GM06990 (cell line): ENCODE data around the gene TEKT5.

Source experiments
- DNase-seq: peaks from one replicate; pipeline ENCODE4 v3.0.0-alpha.2; 2011; ENCODE audit not compliant: insufficient read length; ENCODE audit errors: extremely low read depth
- H3K27me3 ChIP-seq: replicated peaks from 2 replicates; pipeline ENCODE4 v1.6.0; 2011; ENCODE audit warnings: low read length; ENCODE audit not compliant: control insufficient read depth, insufficient read depth
- H3K36me3 ChIP-seq: 2 replicates; pipeline ENCODE4 v1.5.1; 2011; ENCODE audit warnings: low read length; ENCODE audit not compliant: control insufficient read depth, insufficient read depth
- H3K4me3 ChIP-seq: replicated peaks from 2 replicates; pipeline ENCODE4 v1.5.1; 2011; ENCODE audit warnings: low read depth, mild to moderate bottlenecking, control low read depth, low read length
- CTCF ChIP-seq: IDR thresholded peaks from 2 replicates; pipeline ENCODE4 v1.5.1; 2011; ENCODE audit warnings: low read length, control low read depth, mild to moderate bottlenecking, inconsistent platforms; ENCODE audit not compliant: insufficient read depth, poor library complexity, severe bottlenecking

TEKT5 gene

DNA sequence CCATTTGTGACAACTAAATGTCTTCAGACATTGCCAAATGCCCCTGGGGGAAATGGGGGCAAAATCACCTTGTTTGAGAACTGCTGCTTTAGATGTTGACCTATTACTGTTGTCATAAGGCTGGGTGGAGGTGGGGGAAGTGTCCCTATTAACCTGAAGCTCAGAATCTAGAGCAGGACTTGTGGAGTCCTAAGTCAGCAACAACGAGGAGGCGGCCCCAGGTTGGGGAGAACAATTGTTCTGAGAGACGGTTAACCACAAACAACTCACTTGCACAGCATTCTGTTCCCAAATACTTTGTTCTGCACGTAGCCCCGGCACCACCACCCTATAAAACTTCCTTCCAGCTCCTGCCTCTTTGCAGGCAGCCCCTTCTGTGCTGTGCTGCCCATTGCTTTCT lies 32.5 kb downstream of the TEKT5 start:
- TF ChIP-seq CTCF: no peak
- DNase-seq: no peak
- Histone ChIP-seq H3K36me3 (no peaks in the 10 kb centered on the region), H3K27me3 (no peaks in the 10 kb centered on the region), H3K4me3 (no peak overlapping the region)

- no peak for TF ChIP-seq CTCF
- Histone ChIP-seq H3K36me3 (no peaks in the 10 kb centered on the region), H3K4me3 (no peak overlapping the region), H3K27me3 (no peaks in the 10 kb centered on the region)
- no peak for DNase-seq
Observed at GRCh38 chr16:10661737-10662136, 33.0 kb downstream of the TEKT5 start.

GRCh38 chr16:10660950-10661635 lies 33.6 kb downstream of the TEKT5 start:
- no peak for TF ChIP-seq CTCF
- H3K27me3 ChIP-seq: no peaks in the 10 kb centered on the region
- H3K36me3 ChIP-seq: no peaks in the 10 kb centered on the region
- DNase-seq: no peak
- no peak overlapping the region for H3K4me3 ChIP-seq

GRCh38 chr16:10658943-10659342 lies 35.8 kb downstream of the TEKT5 start:
- H3K36me3 ChIP-seq: no peaks in the 10 kb centered on the region
- H3K27me3 ChIP-seq: no peaks in the 10 kb centered on the region
- H3K4me3 ChIP-seq: no peak overlapping the region
- TF ChIP-seq CTCF: no peak
- no peak for DNase-seq

GRCh38 chr16:10657925-10658324 lies 36.8 kb downstream of the TEKT5 start:
- no peaks in the 10 kb centered on the region for H3K27me3 ChIP-seq
- no peak for TF ChIP-seq CTCF
- no peak for DNase-seq
- no peak overlapping the region for H3K4me3 ChIP-seq
- H3K36me3 ChIP-seq: no peaks in the 10 kb centered on the region

DNA sequence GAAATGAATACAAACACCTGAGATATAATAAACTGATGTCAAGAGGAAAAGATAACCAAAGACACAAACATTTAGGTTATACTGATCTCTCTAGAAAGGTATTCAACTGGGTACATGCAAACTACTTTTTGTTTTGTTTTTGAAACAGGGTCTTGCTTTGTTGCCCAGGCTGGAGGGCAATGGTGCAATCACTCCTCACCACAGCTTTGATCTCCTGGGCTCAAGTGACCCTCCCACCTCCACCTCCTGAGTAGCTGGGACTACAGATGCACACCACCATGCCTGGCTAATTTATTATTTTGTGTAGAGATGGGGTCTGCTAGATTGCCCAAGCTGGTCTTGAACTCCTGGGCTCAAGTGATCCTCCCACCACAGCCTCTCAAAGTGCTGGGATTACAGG lies 38.1 kb downstream of the TEKT5 start:
- Histone ChIP-seq H3K4me3 (no peak overlapping the region), H3K36me3 (no peaks in the 10 kb centered on the region)

More for the DNA sequence above, 38.1 kb downstream of the TEKT5 start:
- DNase-seq: no peak
- H3K27me3 ChIP-seq: no peaks in the 10 kb centered on the region
- TF ChIP-seq CTCF: no peak
